ENCODE measurements around the gene USP47. TPM values are rescaled to one million over a fixed set of nuclear protein-coding genes. Genes with fewer than 3 reads are reported as not detected.

The USP47 gene
- polyA plus RNA-seq, 1 experiment, result 35.0 TPM

GRCh38 chr11:11988681-11989261, 147.0 kb downstream of the USP47 start:
- no peak for DNase-seq (ENCODE audit: low read depth, low spot score)
- Histone ChIP-seq H3K27ac (ENCODE audit: low read depth, low read length) (peak overlapping the region; percentile 89), H3K9me3 (ENCODE audit: control insufficient read depth, insufficient read depth, low read length) (no peaks in the 10 kb centered on the region; the same call in 1 of the 2 replicates), H3K27me3 (ENCODE audit: control insufficient read depth, insufficient read depth, low read length) (no peaks in the 10 kb centered on the region), H3K4me3 (ENCODE audit: low read depth, low read length) (no peak overlapping the region)
- TF ChIP-seq CTCF (IDR thresholded peaks at IDR 0.05; ENCODE audit: low read depth, low read length), result peak; percentile 45
- ChIA-PET POLR2A (no interaction called here), CTCF (interaction anchor here (0.6 to 2.1 kb wide), 6 partner anchors 10 to 1584 kb away, joined by 3 to 9 read pairs (median 3); no protein-coding TSS in a partner anchor)

GRCh38 chr11:11989774-11990744, 148.3 kb downstream of the USP47 start:
- DNase-seq (ENCODE audit: low read depth, low spot score), result no peak
- Histone ChIP-seq H3K27me3 (ENCODE audit: control insufficient read depth, insufficient read depth, low read length) (no peaks in the 10 kb centered on the region), H3K4me3 (ENCODE audit: low read depth, low read length) (no peak overlapping the region), H3K27ac (ENCODE audit: low read depth, low read length) (no peak overlapping the region), H3K9me3 (ENCODE audit: control insufficient read depth, insufficient read depth, low read length) (no peaks in the 10 kb centered on the region; the same call in 1 of the 2 replicates)
- no peak for TF ChIP-seq CTCF (IDR thresholded peaks at IDR 0.05; ENCODE audit: low read depth, low read length)
- POLR2A ChIA-PET, result no interaction called here
- CTCF ChIA-PET, result interaction anchor here (0.9 to 1.3 kb wide), 2 partner anchors 23 to 293 kb away, joined by 3 to 4 read pairs; no protein-coding TSS in a partner anchor

GRCh38 chr11:11992257-11993212, 150.8 kb downstream of the USP47 start:
- POLR2A ChIA-PET, result interaction anchor here (1.5 kb wide), 1 partner anchor 16 kb away, joined by 5 read pairs; no protein-coding TSS in a partner anchor
- no peak for DNase-seq (ENCODE audit: low read depth, low spot score)

GRCh38 chr11:11993839-11994238, 152.1 kb downstream of the USP47 start:
- no peak for DNase-seq (ENCODE audit: low read depth, low spot score)
- no peak overlapping the region for H3K27ac ChIP-seq (ENCODE audit: low read depth, low read length)
- no peak for TF ChIP-seq CTCF (IDR thresholded peaks at IDR 0.05; ENCODE audit: low read depth, low read length)
- H3K9me3 ChIP-seq (ENCODE audit: control insufficient read depth, insufficient read depth, low read length), result no peaks in the 10 kb centered on the region
- H3K27me3 ChIP-seq (ENCODE audit: control insufficient read depth, insufficient read depth, low read length), result no peaks in the 10 kb centered on the region
- CTCF ChIA-PET, result interaction anchor here (0.7 kb wide), 2 partner anchors 17 to 1491 kb away, joined by 3 to 5 read pairs; no protein-coding TSS in a partner anchor
- H3K4me3 ChIP-seq (ENCODE audit: low read depth, low read length), result no peak overlapping the region
- POLR2A ChIA-PET, result interaction anchor here (0.6 to 1.0 kb wide), 3 partner anchors 13 to 1409 kb away, joined by 3 to 5 read pairs (median 5); no protein-coding TSS in a partner anchor

More at GRCh38 chr11:11992257-11993212, 150.8 kb downstream of the USP47 start:
- Histone ChIP-seq H3K4me3 (ENCODE audit: low read depth, low read length) (no peak overlapping the region), H3K27me3 (ENCODE audit: control insufficient read depth, insufficient read depth, low read length) (no peaks in the 10 kb centered on the region), H3K9me3 (ENCODE audit: control insufficient read depth, insufficient read depth, low read length) (no peaks in the 10 kb centered on the region), H3K27ac (ENCODE audit: low read depth, low read length) (no peak overlapping the region)
- no peak for TF ChIP-seq CTCF (IDR thresholded peaks at IDR 0.05; ENCODE audit: low read depth, low read length)
- CTCF ChIA-PET, result interaction anchor here (0.6 kb wide), 1 partner anchor 61 kb away, joined by 3 read pairs; no protein-coding TSS in a partner anchor

Data from AG04450 (cell line).